BLaER1 (cell line): Measurements from ENCODE around the gene ASCC1.

Experiments
- H3K27ac ChIP-seq: shearing (Covaris generic); formaldehyde crosslinking; 2 replicates; pipeline ENCODE4 v1.8.1; 2022
- H3K27me3 ChIP-seq: shearing (Covaris generic); formaldehyde crosslinking; 2 replicates; pipeline ENCODE4 v1.8.1; 2022
- H3K36me3 ChIP-seq: shearing (Covaris generic); formaldehyde crosslinking; 2 replicates; pipeline ENCODE4 v1.8.1; 2022
- H3K4me1 ChIP-seq: shearing (Covaris generic); formaldehyde crosslinking; 2 replicates; pipeline ENCODE4 v1.8.1; 2022
- H3K4me2 ChIP-seq: shearing (Covaris generic); formaldehyde crosslinking; 2 replicates; pipeline ENCODE4 v1.8.1; 2022
- H3K4me3 ChIP-seq: shearing (Covaris generic); formaldehyde crosslinking; 2 replicates; pipeline ENCODE4 v1.8.1; 2022
- H3K9ac ChIP-seq: shearing (Covaris generic); formaldehyde crosslinking; 2 replicates; pipeline ENCODE4 v1.8.1; 2022
- H3K9me3 ChIP-seq: shearing (Covaris generic); formaldehyde crosslinking; 2 replicates; pipeline ENCODE4 v1.8.1; 2022
- H4K20me1 ChIP-seq: shearing (Covaris generic); formaldehyde crosslinking; 2 replicates; pipeline ENCODE4 v1.8.1; 2022
- Cebpa-rat ChIP-seq: shearing (Covaris generic); IDR thresholded peaks from 2 replicates; pipeline ENCODE4 v1.8.1; 2022

The ASCC1 gene

DNA sequence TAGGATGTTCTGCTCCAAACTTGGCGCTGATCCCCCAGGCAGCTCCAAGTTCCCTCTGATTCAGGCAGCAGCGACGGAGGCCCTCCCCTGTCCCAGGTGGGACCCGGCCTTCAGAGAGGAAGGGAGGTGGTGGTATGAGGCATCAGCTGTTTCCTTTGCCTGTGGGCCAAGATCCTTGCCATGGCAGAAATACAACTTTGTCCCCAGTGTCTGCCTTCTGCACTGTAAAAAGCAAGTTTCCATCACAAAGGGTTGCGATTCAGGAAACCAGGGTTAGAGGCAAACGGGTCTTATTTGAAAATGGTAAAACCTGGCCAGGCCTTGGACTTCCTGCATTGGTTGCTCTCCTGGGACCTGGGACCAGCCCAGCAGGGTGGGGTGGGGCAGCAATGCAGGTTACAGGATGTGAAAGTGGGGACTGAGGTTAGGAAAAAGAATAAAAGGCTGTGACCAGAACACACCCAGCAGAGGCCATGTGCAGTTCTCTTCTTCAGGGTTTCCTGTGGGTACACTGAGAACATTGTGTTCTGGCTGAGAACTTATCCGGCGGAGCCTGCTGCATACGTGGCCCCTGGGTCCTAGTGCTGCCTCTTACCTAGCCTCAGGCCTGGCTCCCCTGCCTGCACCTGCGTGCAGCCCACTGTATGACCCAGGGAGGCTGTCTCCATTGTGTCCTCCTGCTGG lies 32.5 kb upstream of the ASCC1 start:
- peak overlapping the region; percentile 55 for H3K4me3 ChIP-seq
- no peaks in the 10 kb centered on the region for H4K20me1 ChIP-seq
- peak overlapping the region; percentile 62; the same call in 1 of the 2 replicates for H3K9ac ChIP-seq
- no peaks in the 10 kb centered on the region for H3K36me3 ChIP-seq
- no peaks in the 10 kb centered on the region for H3K9me3 ChIP-seq
- TF ChIP-seq Cebpa-rat: no peak
- H3K4me1 ChIP-seq: peaks cover 98% of the 10 kb centered on the region
- H3K27ac ChIP-seq: peak overlapping the region; percentile 81
- H3K4me2 ChIP-seq: peak overlapping the region; percentile 96
- H3K27me3 ChIP-seq: no peaks in the 10 kb centered on the region

DNA sequence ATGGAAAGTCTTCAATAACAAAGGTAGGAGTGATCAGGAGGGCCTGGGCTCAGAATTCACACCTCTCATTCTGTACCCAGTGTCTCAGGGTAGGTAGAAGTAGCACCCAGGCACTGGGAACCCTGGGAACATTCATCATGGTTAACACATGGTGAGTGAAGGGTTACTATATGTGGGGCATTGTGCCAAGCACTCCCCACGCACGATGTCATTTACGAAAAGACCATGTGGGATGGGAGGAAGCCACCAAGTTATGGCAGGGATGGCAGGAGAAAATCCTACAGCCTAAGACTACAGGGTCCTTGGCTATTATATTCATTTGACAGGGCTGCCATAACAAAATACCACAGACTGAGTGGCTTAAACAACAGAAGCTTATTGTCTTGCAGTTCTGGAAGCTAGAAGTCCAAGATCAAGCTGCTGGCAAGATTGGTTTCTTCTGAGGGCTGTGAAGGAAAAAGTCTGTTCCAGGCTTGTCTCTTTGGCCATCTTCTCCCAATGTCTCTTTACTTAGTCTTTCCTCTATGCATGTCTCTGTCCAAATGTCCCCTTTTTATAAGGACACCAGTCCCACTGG lies 30.0 kb upstream of the ASCC1 start:
- no peak for TF ChIP-seq Cebpa-rat
- H3K9ac ChIP-seq: no peak overlapping the region
- no peak overlapping the region for H3K4me3 ChIP-seq
- peaks cover 90% of the 10 kb centered on the region for H3K4me1 ChIP-seq
- no peaks in the 10 kb centered on the region for H3K36me3 ChIP-seq
- no peaks in the 10 kb centered on the region for H3K27me3 ChIP-seq
- no peaks in the 10 kb centered on the region for H4K20me1 ChIP-seq
- no peaks in the 10 kb centered on the region for H3K9me3 ChIP-seq
- H3K4me2 ChIP-seq: peak overlapping the region; percentile 96
- 0 out of 2 replicates have a peak overlapping the region, but pooled peaks have one; percentile 8 for H3K27ac ChIP-seq

- no peaks in the 10 kb centered on the region for H3K36me3 ChIP-seq
- no peaks in the 10 kb centered on the region for H4K20me1 ChIP-seq
- peaks cover 76% of the 10 kb centered on the region for H3K4me1 ChIP-seq
- TF ChIP-seq Cebpa-rat: no peak
- H3K27ac ChIP-seq: peak overlapping the region; percentile 4; the same call in 1 of the 2 replicates
- H3K4me3 ChIP-seq: no peak overlapping the region
- H3K4me2 ChIP-seq: peak overlapping the region; percentile 96
- H3K27me3 ChIP-seq: no peaks in the 10 kb centered on the region
- H3K9ac ChIP-seq: no peak overlapping the region
- no peaks in the 10 kb centered on the region for H3K9me3 ChIP-seq
These were observed 28.5 kb upstream of the ASCC1 start for GRCh38 chr10:72244573-72245038.

DNA sequence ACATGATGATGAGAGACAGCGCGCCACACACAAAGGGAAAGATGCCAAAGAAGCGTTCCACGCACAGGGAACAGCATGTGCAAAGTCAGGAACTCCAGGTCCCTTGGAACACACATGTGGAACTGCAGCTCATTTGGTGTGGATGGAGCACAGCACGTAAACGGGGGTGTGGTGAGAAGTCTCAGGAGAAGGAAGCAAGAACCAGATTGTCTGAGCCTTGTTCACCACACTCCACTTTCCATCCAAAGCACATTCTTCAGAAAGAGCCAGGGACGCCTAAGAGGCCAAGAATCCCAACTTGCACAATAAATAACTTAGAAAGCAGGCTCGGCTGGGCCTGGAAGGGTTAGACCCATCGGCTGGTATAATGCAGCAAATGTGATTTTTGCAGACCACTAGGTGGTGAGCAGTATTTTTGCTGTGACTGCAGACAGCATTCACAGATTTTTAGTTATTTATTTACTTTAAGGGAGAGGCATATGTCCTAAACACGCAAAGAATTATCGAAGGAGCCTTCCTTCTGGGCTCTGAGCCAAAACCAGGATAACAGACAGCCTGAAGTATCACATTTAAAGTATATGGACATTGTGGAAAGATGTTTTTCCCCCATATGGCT lies 27.9 kb upstream of the ASCC1 start:
- Histone ChIP-seq H3K27me3 (no peaks in the 10 kb centered on the region), H3K4me1 (peaks cover 69% of the 10 kb centered on the region), H3K9me3 (no peaks in the 10 kb centered on the region), H3K9ac (no peak overlapping the region), H3K4me3 (no peak overlapping the region), H4K20me1 (no peaks in the 10 kb centered on the region), H3K36me3 (no peaks in the 10 kb centered on the region), H3K4me2 (peak overlapping the region; percentile 96), H3K27ac (no peak overlapping the region)
- no peak for TF ChIP-seq Cebpa-rat

DNA sequence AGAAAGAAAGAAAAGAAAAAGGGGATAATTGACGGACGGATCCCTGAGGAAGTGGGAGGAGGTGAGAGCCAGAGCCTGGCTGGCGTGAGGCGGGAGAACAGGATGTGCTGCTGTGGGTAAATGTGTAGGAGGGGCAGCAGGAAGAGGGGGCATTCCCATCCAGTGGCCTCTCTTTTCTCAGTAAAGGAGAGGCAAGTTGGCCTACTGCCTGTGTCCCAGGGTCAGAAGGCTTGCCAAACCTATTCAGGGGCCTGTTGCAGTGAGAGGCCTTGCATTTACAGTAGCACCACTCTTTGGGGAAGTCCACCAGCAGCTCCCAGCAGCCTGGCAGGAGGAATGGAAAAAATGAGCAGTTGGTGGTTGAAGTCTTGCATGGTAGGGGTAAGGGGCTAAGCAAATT lies 26.6 kb upstream of the ASCC1 start:
- no peak for TF ChIP-seq Cebpa-rat
- H3K4me2 ChIP-seq: peak overlapping the region; percentile 50
- peaks cover 12% of the 10 kb centered on the region for H3K36me3 ChIP-seq
- peak overlapping the region; percentile 40; the same call in 1 of the 2 replicates for H3K27ac ChIP-seq
- H3K9ac ChIP-seq: peak overlapping the region; percentile 54
- H3K4me3 ChIP-seq: no peak overlapping the region
- no peaks in the 10 kb centered on the region for H3K9me3 ChIP-seq
- no peaks in the 10 kb centered on the region for H4K20me1 ChIP-seq
- no peaks in the 10 kb centered on the region for H3K27me3 ChIP-seq
- peaks cover 58% of the 10 kb centered on the region for H3K4me1 ChIP-seq

GRCh38 chr10:72241691-72242252 lies 25.7 kb upstream of the ASCC1 start:
- Histone ChIP-seq H3K9ac (no peak overlapping the region), H3K9me3 (no peaks in the 10 kb centered on the region), H3K27ac (no peak overlapping the region), H3K4me1 (peaks cover 49% of the 10 kb centered on the region), H4K20me1 (no peaks in the 10 kb centered on the region), H3K4me2 (no peak overlapping the region), H3K4me3 (no peak overlapping the region), H3K36me3 (peaks cover 21% of the 10 kb centered on the region), H3K27me3 (no peaks in the 10 kb centered on the region)
- TF ChIP-seq Cebpa-rat: no peak

DNA sequence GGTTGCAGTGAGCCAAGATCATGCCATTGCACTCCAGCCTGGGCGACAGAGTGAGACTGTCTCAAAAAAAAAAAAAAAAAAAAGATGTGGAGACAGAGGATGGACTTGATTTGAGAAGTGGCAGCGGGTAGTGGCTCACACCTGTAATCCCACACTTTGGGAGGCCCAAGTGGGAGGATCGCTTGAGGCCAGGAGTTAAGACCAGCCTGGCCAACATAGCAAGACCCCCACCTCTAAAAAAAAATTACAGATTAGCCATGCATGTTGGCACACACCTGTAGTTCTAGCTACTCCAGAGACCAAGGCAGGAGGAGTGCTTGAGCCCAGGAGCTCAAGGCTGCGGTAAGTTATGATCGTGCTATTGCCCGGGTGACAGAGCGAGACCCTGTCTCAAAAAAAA lies 24.3 kb upstream of the ASCC1 start:
- Histone ChIP-seq H3K9me3 (no peaks in the 10 kb centered on the region), H3K9ac (no peak overlapping the region), H4K20me1 (no peaks in the 10 kb centered on the region), H3K27ac (no peak overlapping the region), H3K4me3 (no peak overlapping the region), H3K27me3 (no peaks in the 10 kb centered on the region), H3K4me1 (peaks cover 35% of the 10 kb centered on the region), H3K4me2 (no peak overlapping the region), H3K36me3 (peaks cover 35% of the 10 kb centered on the region)
- TF ChIP-seq Cebpa-rat: no peak

DNA sequence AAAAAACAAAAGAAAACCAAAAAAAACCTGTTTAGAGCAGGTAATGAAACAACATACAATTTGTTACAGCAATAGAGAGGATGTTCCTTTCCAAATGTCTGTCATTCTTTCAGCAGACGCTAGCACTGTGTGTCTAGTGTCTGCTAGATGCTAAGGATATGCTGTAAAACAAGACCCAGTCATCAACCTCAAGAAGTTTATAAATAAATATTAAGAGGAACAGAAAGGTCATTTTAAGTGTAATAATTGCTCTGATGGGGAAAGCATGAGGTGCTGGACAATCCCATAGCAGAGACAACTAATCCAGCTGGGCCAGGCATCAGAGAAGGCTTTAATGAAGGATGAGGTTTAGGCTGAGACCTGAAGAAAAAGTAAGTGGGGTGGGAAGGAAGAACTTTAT lies 23.3 kb upstream of the ASCC1 start:
- Histone ChIP-seq H4K20me1 (no peaks in the 10 kb centered on the region), H3K4me2 (no peak overlapping the region), H3K9me3 (no peaks in the 10 kb centered on the region), H3K27ac (no peak overlapping the region), H3K36me3 (peaks cover 44% of the 10 kb centered on the region), H3K27me3 (no peaks in the 10 kb centered on the region), H3K4me1 (peaks cover 26% of the 10 kb centered on the region), H3K4me3 (no peak overlapping the region), H3K9ac (no peak overlapping the region)
- TF ChIP-seq Cebpa-rat: no peak

DNA sequence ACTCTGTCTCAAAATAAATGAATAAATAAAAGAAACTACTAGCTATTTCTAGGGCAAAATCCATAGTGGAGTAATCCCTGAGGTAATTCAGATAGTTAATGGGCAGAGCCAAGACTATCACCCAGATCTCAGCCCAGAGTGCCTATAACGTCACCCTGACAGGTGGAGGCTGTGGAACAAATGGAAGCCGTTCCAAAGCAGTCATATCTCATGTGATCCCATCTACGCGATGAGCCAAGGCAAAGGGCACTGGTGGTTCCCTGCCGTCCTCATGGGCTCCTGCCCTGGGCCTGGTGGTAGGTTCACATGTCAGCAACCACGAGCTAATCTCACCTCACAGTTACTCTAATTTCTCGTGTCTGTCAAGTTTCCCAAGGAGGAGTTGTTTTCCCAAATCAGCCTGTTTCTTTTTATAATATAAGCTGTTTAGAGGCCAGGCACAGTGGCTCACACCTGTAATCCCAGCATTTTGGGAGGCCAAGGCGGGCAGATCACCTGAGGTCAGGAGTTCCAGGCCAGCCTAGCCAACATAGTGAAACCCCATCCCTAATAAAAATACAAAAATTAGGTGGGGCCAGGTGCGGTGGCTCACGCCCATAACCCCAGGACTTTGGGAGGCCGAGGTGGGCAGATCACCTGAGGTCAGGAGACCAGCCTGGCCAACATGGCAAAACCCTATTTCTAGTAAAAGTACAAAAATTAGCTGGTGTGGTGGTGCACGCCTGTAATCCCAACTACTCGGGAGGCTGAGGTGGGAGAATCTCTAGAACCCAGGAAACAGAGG lies 22.5 kb upstream of the ASCC1 start:
- Histone ChIP-seq H3K9me3 (no peaks in the 10 kb centered on the region), H3K4me2 (no peak overlapping the region), H4K20me1 (no peaks in the 10 kb centered on the region), H3K4me3 (no peak overlapping the region), H3K4me1 (peaks cover 18% of the 10 kb centered on the region), H3K27ac (no peak overlapping the region), H3K27me3 (no peaks in the 10 kb centered on the region), H3K9ac (no peak overlapping the region), H3K36me3 (peaks cover 52% of the 10 kb centered on the region)
- TF ChIP-seq Cebpa-rat: no peak
